Measurements from ENCODE around the gene CHST2. TPM values are rescaled to one million over a fixed set of nuclear protein-coding genes. Genes with fewer than 3 reads are reported as not detected.

CHST2 gene
- total and polyA plus RNA-seq, 2 donors (not counting 3 experiments of a cell fraction or from before 2014, with no cell fraction given): 4.3 to 6.5 TPM

GRCh38 chr3:143155756-143156155 is 36.2 kb downstream of the CHST2 start:
- no peaks in the 10 kb centered on the region for H3K9me1 ChIP-seq (replicated peaks; ENCODE audit: control insufficient read depth, extremely low read depth, insufficient read depth, low read length)
- H3K36me3 ChIP-seq (ENCODE audit: control insufficient read depth in 2 of 2, extremely low read depth in 1 of 2, insufficient read depth in 2 of 2, low read length in 2 of 2): no peaks in the 10 kb centered on the region
- DNase-seq (ENCODE audit: low read depth, low spot score): no peak
- intact Hi-C loops (cut with micrococcal nuclease): no loop called here
- TF ChIP-seq POLR2A (IDR thresholded peaks at IDR 0.05; ENCODE audit: low read depth, low read length) (no peak), JUN (IDR thresholded peaks at IDR 0.05; ENCODE audit: borderline replicate concordance, insufficient read depth, insufficient read length, low read depth) (no peak), CTCF (IDR thresholded peaks at IDR 0.05; ENCODE audit: extremely low read depth in 1 of 2, insufficient read depth in 1 of 2, low read depth in 1 of 2, low read length in 2 of 2) (no peak), POLR2AphosphoS5 (IDR thresholded peaks at IDR 0.05; ENCODE audit: insufficient read depth, low read depth, low read length) (no peak), GATA2 (IDR thresholded peaks at IDR 0.05; ENCODE audit: insufficient read depth, insufficient read length, low read depth, low read length) (no peak), MYC (IDR thresholded peaks at IDR 0.05; ENCODE audit: low read depth, low read length) (no peak), MAX (IDR thresholded peaks at IDR 0.05; ENCODE audit: insufficient read depth, insufficient read length) (no peak), EZH2 (IDR thresholded peaks at IDR 0.05; ENCODE audit: borderline replicate concordance, low read depth, low read length, severe bottlenecking) (no peak), FOS (IDR thresholded peaks at IDR 0.05; ENCODE audit: borderline replicate concordance, insufficient read depth, low read length) (no peak)
- H3K27me3 ChIP-seq (ENCODE audit: control insufficient read depth in 2 of 2, insufficient read depth in 2 of 2, low read length in 2 of 2): no peaks in the 10 kb centered on the region
- no peak overlapping the region for H3K9ac ChIP-seq (replicated peaks; ENCODE audit: extremely low read depth, insufficient read depth, low read length)
- ChIA-PET POLR2A (no interaction called here), CTCF (interaction anchor here (0.7 kb wide), 1 partner anchor 84 kb away, joined by 3 read pairs; no protein-coding TSS in a partner anchor)
- no peak overlapping the region for H3K27ac ChIP-seq (ENCODE audit: insufficient read depth, low read depth, low read length)
- no TSS peak for BruUV-seq (replicated peaks)
- no peak overlapping the region for H3K4me3 ChIP-seq (replicated peaks in 1 of 3; ENCODE audit: insufficient read depth in 1 of 3, low read depth in 1 of 3, low read length in 3 of 3)
- no peaks in the 10 kb centered on the region for H4K20me1 ChIP-seq (replicated peaks; ENCODE audit: control insufficient read depth, extremely low read depth, insufficient read depth, low read length)
- H3K9me3 ChIP-seq (replicated peaks; ENCODE audit: control insufficient read depth, insufficient read depth, low read length): no peaks in the 10 kb centered on the region
- no peak for FAIRE-seq
- H3K4me2 ChIP-seq (ENCODE audit: insufficient read depth, low read length): no peak overlapping the region
- no peak overlapping the region for H2AFZ ChIP-seq (ENCODE audit: low read depth, low read length)
- dilution Hi-C loops (cut with MboI; ENCODE audit: extremely low pct_ligation_motif_present, low sequenced_read_pairs): no loop called here
- no peaks in the 10 kb centered on the region for H3K79me2 ChIP-seq (ENCODE audit: control insufficient read depth, insufficient read depth, low read length)
- no peaks in the 10 kb centered on the region for H3K4me1 ChIP-seq (ENCODE audit: control insufficient read depth, extremely low read depth, insufficient read depth, low read length)

Data from endothelial cell of umbilical vein (primary cell).